ENCODE measurements around the gene COL4A2.

Gene COL4A2

DNA sequence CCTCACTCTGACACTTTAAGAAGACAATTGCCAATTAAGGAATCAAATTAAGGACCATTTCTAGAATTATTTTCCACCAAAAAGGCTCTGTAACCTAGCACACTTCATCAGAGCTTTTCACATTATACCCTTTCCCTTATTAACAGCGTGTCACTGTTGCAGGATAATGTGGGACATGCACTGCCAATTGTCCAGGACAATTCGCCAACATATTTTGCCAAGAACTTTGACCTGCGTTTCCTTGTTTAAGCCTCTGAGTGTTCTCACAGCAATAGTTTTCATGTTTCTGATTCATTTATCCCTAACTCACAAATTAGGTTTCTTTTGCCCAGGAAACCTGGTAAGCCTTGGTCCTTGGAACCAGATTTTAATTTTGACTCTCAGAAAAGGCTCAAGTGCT lies 13.4 kb upstream of the COL4A2 start:
- no peak overlapping the region for H3K4me2 ChIP-seq (ENCODE audit: low read depth, low read length, poor library complexity, severe bottlenecking)
- no peaks in the 10 kb centered on the region for H4K20me1 ChIP-seq (ENCODE audit: insufficient read depth, low read length, poor library complexity, severe bottlenecking)
- no peaks in the 10 kb centered on the region for H3K27me3 ChIP-seq (ENCODE audit: insufficient read depth, low read length, poor library complexity, severe bottlenecking)
- no peak for TF ChIP-seq EZH2phosphoT487 (IDR thresholded peaks at IDR 0.05; ENCODE audit: borderline replicate concordance)
- TF ChIP-seq, protein P1, sequence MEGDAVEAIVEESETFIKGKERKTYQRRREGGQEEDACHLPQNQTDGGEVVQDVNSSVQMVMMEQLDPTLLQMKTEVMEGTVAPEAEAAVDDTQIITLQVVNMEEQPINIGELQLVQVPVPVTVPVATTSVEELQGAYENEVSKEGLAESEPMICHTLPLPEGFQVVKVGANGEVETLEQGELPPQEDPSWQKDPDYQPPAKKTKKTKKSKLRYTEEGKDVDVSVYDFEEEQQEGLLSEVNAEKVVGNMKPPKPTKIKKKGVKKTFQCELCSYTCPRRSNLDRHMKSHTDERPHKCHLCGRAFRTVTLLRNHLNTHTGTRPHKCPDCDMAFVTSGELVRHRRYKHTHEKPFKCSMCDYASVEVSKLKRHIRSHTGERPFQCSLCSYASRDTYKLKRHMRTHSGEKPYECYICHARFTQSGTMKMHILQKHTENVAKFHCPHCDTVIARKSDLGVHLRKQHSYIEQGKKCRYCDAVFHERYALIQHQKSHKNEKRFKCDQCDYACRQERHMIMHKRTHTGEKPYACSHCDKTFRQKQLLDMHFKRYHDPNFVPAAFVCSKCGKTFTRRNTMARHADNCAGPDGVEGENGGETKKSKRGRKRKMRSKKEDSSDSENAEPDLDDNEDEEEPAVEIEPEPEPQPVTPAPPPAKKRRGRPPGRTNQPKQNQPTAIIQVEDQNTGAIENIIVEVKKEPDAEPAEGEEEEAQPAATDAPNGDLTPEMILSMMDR (conservative IDR thresholded peaks at IDR 0.05; ENCODE audit: low read length), result no peak
- no peaks in the 10 kb centered on the region for H3K9me2 ChIP-seq (replicated peaks; ENCODE audit: low read depth, low read length)
- H3K9me3 ChIP-seq (ENCODE audit: insufficient read depth, low read depth, low read length), result no peaks in the 10 kb centered on the region; the same call in 1 of the 2 replicates
- no peaks in the 10 kb centered on the region for H3K36me3 ChIP-seq (ENCODE audit: insufficient read depth, low read length)
- no peaks in the 10 kb centered on the region for H3F3A ChIP-seq (ENCODE audit: low read depth)
- no peaks in the 10 kb centered on the region for H3K79me2 ChIP-seq (ENCODE audit: insufficient read depth, low read length)
- no peak overlapping the region for H2AFZ ChIP-seq (ENCODE audit: low read length)
- no peak overlapping the region for H3K4me3 ChIP-seq (ENCODE audit: low read length, poor library complexity, severe bottlenecking)
- H3K9ac ChIP-seq (ENCODE audit: low read depth, low read length, poor library complexity, severe bottlenecking), result no peak overlapping the region
- no peaks in the 10 kb centered on the region for H3K4me1 ChIP-seq (ENCODE audit: insufficient read depth, low read length, poor library complexity, severe bottlenecking)

DNA sequence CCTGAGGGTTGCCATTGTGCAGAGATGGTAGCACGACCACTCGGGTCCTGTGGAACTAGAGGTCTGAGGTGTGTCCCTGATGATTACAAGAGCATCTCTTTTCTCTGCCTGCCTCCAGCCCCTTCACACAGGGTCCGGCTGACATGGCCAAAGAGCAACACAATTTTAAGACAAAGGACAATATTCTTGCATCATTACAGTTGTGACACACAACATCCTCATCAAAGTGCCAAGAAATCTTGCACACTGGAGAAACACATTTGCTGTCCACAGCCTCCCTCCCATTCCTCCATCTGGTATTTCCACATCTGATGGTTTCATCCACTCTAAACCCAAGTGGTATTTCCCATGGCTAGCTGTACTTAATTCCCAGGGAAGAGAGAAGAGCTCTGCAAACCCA lies 12.9 kb upstream of the COL4A2 start:
- Histone ChIP-seq H2AFZ (ENCODE audit: low read length) (no peak overlapping the region), H3K4me1 (ENCODE audit: insufficient read depth, low read length, poor library complexity, severe bottlenecking) (no peaks in the 10 kb centered on the region), H3K9me3 (ENCODE audit: insufficient read depth, low read depth, low read length) (no peaks in the 10 kb centered on the region; the same call in 1 of the 2 replicates), H4K20me1 (ENCODE audit: insufficient read depth, low read length, poor library complexity, severe bottlenecking) (no peaks in the 10 kb centered on the region), H3K36me3 (ENCODE audit: insufficient read depth, low read length) (no peaks in the 10 kb centered on the region), H3K27me3 (ENCODE audit: insufficient read depth, low read length, poor library complexity, severe bottlenecking) (no peaks in the 10 kb centered on the region), H3K79me2 (ENCODE audit: insufficient read depth, low read length) (no peaks in the 10 kb centered on the region), H3K9me2 (replicated peaks; ENCODE audit: low read depth, low read length) (no peaks in the 10 kb centered on the region), H3F3A (ENCODE audit: low read depth) (no peaks in the 10 kb centered on the region), H3K4me2 (ENCODE audit: low read depth, low read length, poor library complexity, severe bottlenecking) (no peak overlapping the region), H3K9ac (ENCODE audit: low read depth, low read length, poor library complexity, severe bottlenecking) (no peak overlapping the region), H3K4me3 (ENCODE audit: low read length, poor library complexity, severe bottlenecking) (no peak overlapping the region)
- TF ChIP-seq, protein P1 (conservative IDR thresholded peaks at IDR 0.05; ENCODE audit: low read length), result no peak
- TF ChIP-seq EZH2phosphoT487 (IDR thresholded peaks at IDR 0.05; ENCODE audit: borderline replicate concordance), result no peak

DNA sequence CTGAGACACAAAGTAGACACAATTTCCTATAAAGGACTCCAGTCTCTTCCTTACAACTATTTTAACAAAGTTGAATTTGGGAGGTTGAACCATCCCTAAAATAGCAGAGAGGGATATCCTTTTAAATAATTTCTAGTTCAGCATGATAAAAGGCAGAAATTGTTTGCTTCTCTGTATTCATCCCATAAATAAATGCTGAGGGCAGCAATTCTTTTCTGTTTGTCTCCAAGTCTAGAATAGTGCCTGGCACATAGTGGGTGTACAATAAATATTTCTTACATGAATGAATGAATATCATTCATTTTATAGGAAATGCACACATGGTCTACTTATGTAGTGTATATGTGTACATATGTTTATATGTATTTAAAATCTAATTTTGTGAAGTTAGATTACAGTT lies 12.5 kb upstream of the COL4A2 start:
- no peak overlapping the region for H3K4me3 ChIP-seq (ENCODE audit: low read length, poor library complexity, severe bottlenecking)
- no peaks in the 10 kb centered on the region for H3K9me2 ChIP-seq (replicated peaks; ENCODE audit: low read depth, low read length)
- H3K36me3 ChIP-seq (ENCODE audit: insufficient read depth, low read length), result no peaks in the 10 kb centered on the region
- no peaks in the 10 kb centered on the region; the same call in 1 of the 2 replicates for H3K9me3 ChIP-seq (ENCODE audit: insufficient read depth, low read depth, low read length)
- no peak overlapping the region for H3K4me2 ChIP-seq (ENCODE audit: low read depth, low read length, poor library complexity, severe bottlenecking)
- H2AFZ ChIP-seq (ENCODE audit: low read length), result no peak overlapping the region
- H3K4me1 ChIP-seq (ENCODE audit: insufficient read depth, low read length, poor library complexity, severe bottlenecking), result no peaks in the 10 kb centered on the region
- TF ChIP-seq, protein P1 (conservative IDR thresholded peaks at IDR 0.05; ENCODE audit: low read length), result no peak
- TF ChIP-seq EZH2phosphoT487 (IDR thresholded peaks at IDR 0.05; ENCODE audit: borderline replicate concordance), result no peak
- no peaks in the 10 kb centered on the region for H3K79me2 ChIP-seq (ENCODE audit: insufficient read depth, low read length)
- no peaks in the 10 kb centered on the region for H3K27me3 ChIP-seq (ENCODE audit: insufficient read depth, low read length, poor library complexity, severe bottlenecking)
- no peak overlapping the region for H3K9ac ChIP-seq (ENCODE audit: low read depth, low read length, poor library complexity, severe bottlenecking)
- H4K20me1 ChIP-seq (ENCODE audit: insufficient read depth, low read length, poor library complexity, severe bottlenecking), result no peaks in the 10 kb centered on the region
- H3F3A ChIP-seq (ENCODE audit: low read depth), result no peaks in the 10 kb centered on the region
